Loucy (cell line): ENCODE data around the gene VARS1.

Experiments used
- H2AFZ ChIP-seq: fragments of 200-600 bp; sonication (generic); 2 replicates; pipeline ENCODE4 v1.6.0; 2016; ENCODE audit warnings: antibody characterized with exemption, mild to moderate bottlenecking, low read length, moderate library complexity
- H3F3A ChIP-seq: fragments of 200-600 bp; 2 replicates; pipeline ENCODE4 v1.6.0; 2016; ENCODE audit warnings: antibody characterized with exemption, low read depth, mild to moderate bottlenecking
- H3K27me3 ChIP-seq: fragments of 200-600 bp; sonication (generic); 2 replicates; pipeline ENCODE4 v1.6.1; 2014; ENCODE audit warnings: low read length, mild to moderate bottlenecking; ENCODE audit not compliant: insufficient read depth, poor library complexity, severe bottlenecking
- H3K36me3 ChIP-seq: fragments of 200-600 bp; sonication (generic); 2 replicates; pipeline ENCODE4 v1.6.1; 2016; ENCODE audit warnings: low read length; ENCODE audit not compliant: insufficient read depth
- H3K4me1 ChIP-seq: fragments of 200-600 bp; sonication (generic); 2 replicates; pipeline ENCODE4 v1.5.1; 2014; ENCODE audit warnings: low read length, mild to moderate bottlenecking; ENCODE audit not compliant: insufficient read depth, poor library complexity, severe bottlenecking
- H3K4me2 ChIP-seq: fragments of 200-600 bp; sonication (generic); 2 replicates; pipeline ENCODE4 v1.6.0; 2014; ENCODE audit warnings: antibody characterized with exemption, low read length, low read depth, mild to moderate bottlenecking; ENCODE audit not compliant: poor library complexity, severe bottlenecking
- H3K4me3 ChIP-seq: fragments of 200-600 bp; sonication (generic); 2 replicates; pipeline ENCODE4 v1.5.1; 2014; ENCODE audit warnings: low read length, mild to moderate bottlenecking, mixed read lengths; ENCODE audit not compliant: poor library complexity, severe bottlenecking
- H3K79me2 ChIP-seq: fragments of 200-600 bp; sonication (generic); 2 replicates; pipeline ENCODE4 v1.6.1; 2014; ENCODE audit warnings: low read length; ENCODE audit not compliant: insufficient read depth
- H3K9ac ChIP-seq: fragments of 200-600 bp; sonication (generic); 2 replicates; pipeline ENCODE4 v1.6.0; 2014; ENCODE audit warnings: mild to moderate bottlenecking, low read depth, low read length, moderate library complexity; ENCODE audit not compliant: poor library complexity, severe bottlenecking
- H3K9me2 ChIP-seq: fragments of 200-600 bp; sonication (generic); replicated peaks from 2 replicates; pipeline ENCODE4 v1.6.1; 2016; ENCODE audit warnings: low read depth, low read length, mixed read lengths
- H3K9me3 ChIP-seq: fragments of 200-600 bp; sonication (generic); 2 replicates; pipeline ENCODE4 v1.6.1; 2014; ENCODE audit warnings: mild to moderate bottlenecking, antibody characterized with exemption, low read length, low read depth; ENCODE audit not compliant: insufficient read depth
- H4K20me1 ChIP-seq: fragments of 200-600 bp; sonication (generic); 2 replicates; pipeline ENCODE4 v1.6.0; 2014; ENCODE audit warnings: antibody characterized with exemption, low read length, mild to moderate bottlenecking; ENCODE audit not compliant: insufficient read depth, poor library complexity, severe bottlenecking
- CTCF ChIP-seq: fragments of 200-600 bp; sonication (generic); conservative IDR thresholded peaks from 2 replicates; pipeline ENCODE4 v1.5.1; 2014; ENCODE audit warnings: mild to moderate bottlenecking, antibody characterized with exemption, low read length
- EZH2phosphoT487 ChIP-seq: fragments of 200-600 bp; IDR thresholded peaks from 2 replicates; pipeline ENCODE4 v1.6.1; 2018; ENCODE audit warnings: antibody characterized with exemption, mild to moderate bottlenecking, moderate library complexity, borderline replicate concordance

The VARS1 gene

DNA sequence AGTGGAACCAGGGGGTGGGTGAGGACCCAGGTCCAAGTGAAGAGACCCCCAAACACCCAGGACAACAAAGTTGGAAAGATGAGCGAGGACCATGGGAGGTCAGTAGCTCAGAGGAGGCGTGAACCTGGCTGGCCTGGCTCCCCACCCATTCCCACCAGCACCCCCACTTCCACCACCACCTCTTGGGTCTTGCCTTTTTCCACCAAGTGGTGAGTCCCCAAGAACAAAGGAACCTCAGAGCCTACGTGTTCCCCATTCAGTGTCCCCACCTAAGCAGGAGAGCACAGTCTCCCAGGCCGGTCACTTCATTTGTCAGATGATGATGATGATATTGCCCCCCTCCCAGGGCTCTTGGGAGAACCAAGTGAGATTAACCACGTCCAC lies 17.9 kb downstream of the VARS1 start:
- no peaks in the 10 kb centered on the region for H3K79me2 ChIP-seq
- no peaks in the 10 kb centered on the region for H3F3A ChIP-seq
- H3K4me1 ChIP-seq = peaks cover 13% of the 10 kb centered on the region
- no peak overlapping the region for H3K4me3 ChIP-seq
- no peak for TF ChIP-seq CTCF
- TF ChIP-seq EZH2phosphoT487 = no peak
- no peaks in the 10 kb centered on the region for H3K9me2 ChIP-seq
- H2AFZ ChIP-seq = no peak overlapping the region
- no peak overlapping the region for H3K9ac ChIP-seq
- H3K36me3 ChIP-seq = peaks cover 32% of the 10 kb centered on the region; the same call in 1 of the 2 replicates
- no peaks in the 10 kb centered on the region for H3K9me3 ChIP-seq
- H3K27me3 ChIP-seq = no peaks in the 10 kb centered on the region
- H4K20me1 ChIP-seq = no peaks in the 10 kb centered on the region
- no peak overlapping the region for H3K4me2 ChIP-seq

DNA sequence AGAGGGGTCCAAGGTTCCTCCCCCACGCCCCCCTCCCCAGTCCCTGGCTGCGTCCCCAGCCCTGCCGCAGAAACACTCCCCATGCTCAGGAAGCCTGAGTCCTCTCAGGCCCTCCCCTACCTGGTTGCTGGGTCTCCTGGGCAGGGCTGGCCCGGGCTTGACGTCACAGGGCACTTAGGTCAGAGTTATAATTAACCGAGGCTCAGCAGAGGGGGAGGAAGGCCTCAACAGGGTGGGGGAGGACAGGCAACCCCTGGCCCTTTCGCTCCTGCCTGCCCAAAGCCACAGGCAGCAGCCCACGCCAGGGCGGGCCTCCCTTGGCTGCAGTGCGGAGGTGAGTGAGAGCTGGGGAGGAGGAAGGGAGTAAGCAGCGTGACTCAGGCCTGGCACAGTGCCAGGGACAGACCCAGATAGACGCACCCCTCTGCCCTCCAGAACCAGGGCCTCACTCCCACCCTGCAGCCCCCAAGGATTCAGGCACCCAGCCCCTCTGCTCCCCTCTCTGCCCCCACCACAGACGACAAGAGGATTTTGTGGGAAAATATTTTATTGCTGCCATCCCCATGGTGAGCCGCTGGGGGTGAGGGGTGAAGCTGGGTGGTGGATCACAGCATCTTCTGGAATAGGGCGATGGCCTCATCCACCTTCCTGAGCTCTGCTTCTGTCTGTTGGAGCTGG lies 18.4 kb downstream of the VARS1 start, which contains the start of gene VWA7:
Gene VWA7 (minus strand): TSS at position 340 of the 678 bp plus-strand sequence. CDS start 549 bp downstream, outside the sequence.
- Histone ChIP-seq H3K4me1 (peaks cover 16% of the 10 kb centered on the region), H3K79me2 (no peaks in the 10 kb centered on the region), H3K9me2 (no peaks in the 10 kb centered on the region), H3K9ac (no peak within 1 kb of the TSS), H3F3A (no peaks in the 10 kb centered on the region), H2AFZ (no peak within 1 kb of the TSS), H3K36me3 (peaks cover 27% of the 10 kb centered on the region; the same call in 1 of the 2 replicates), H3K4me3 (no peak within 1 kb of the TSS), H3K27me3 (no peaks in the 10 kb centered on the region), H4K20me1 (no peaks in the 10 kb centered on the region), H3K9me3 (no peaks in the 10 kb centered on the region), H3K4me2 (no peak within 1 kb of the TSS)
- no peak for TF ChIP-seq CTCF

DNA sequence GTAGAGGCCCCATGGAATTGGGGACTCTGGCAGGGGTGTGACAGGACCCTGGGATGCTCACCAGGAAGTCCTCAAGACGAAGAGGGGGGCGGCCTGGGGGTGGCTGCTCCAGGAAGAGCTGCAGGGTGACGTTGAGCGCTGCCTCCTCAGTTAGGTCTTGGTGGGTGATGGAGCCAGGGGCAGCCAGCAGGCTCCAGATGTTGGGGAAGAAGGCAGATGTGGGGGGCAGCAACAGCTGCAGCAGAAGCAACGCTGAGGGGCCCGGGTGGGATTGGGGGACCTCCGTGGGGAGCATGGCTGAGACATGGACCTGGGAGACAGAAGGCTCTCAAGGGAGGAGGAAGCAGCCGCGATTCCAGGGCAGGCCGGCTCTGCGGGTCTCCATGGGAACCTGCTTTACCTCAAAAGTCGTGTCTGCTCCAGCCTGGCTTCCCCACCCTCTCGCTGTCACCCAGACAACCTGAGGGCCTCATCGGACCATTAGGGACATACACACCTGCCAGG lies 19.0 kb downstream of the VARS1 start:
- Histone ChIP-seq H3K9me2 (no peaks in the 10 kb centered on the region), H3K4me3 (no peak overlapping the region), H3K36me3 (peaks cover 21% of the 10 kb centered on the region; the same call in 1 of the 2 replicates), H3K4me2 (no peak overlapping the region), H4K20me1 (no peaks in the 10 kb centered on the region), H3K9ac (no peak overlapping the region), H2AFZ (no peak overlapping the region), H3F3A (no peaks in the 10 kb centered on the region), H3K9me3 (no peaks in the 10 kb centered on the region), H3K27me3 (no peaks in the 10 kb centered on the region), H3K79me2 (no peaks in the 10 kb centered on the region), H3K4me1 (peaks cover 18% of the 10 kb centered on the region)
- no peak for TF ChIP-seq CTCF
- no peak for TF ChIP-seq EZH2phosphoT487
